HG02938 (cell line): ENCODE data around the gene FRS2.

Experiments
- ATAC-seq: cut with Tn5 transposase; IDR thresholded peaks from one replicate; pipeline ENCODE4 v1.9.1; 2021; ENCODE audit warnings: mild to moderate bottlenecking, moderate library complexity; ENCODE audit not compliant: unreplicated experiment

Gene FRS2

GRCh38 chr12:69497308-69498026 is 27.3 kb downstream of the FRS2 start:
- ATAC-seq = peak; percentile 95

DNA sequence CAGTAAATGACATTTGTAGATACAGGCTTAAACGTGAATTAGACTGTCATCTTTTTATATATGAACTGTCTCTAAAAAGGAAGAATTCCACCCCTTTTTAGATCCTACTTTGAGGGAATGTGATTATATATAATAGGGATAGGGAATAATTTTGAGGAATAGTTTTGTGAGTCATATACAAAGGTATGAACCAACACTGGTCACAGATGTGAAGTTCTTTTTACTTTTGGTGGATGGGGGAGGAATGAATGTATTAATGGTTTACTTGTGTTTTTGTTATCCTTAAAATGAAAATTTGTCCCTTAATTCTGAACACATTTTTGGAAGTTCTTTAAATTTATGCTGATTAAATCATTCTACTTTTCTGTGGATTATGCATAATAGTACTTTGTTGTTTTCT is 30.4 kb downstream of the FRS2 start:
- no peak for ATAC-seq

- ATAC-seq = no peak
Measured at GRCh38 chr12:69501154-69501895, 31.1 kb downstream of the FRS2 start.

- no peak for ATAC-seq
Measured at GRCh38 chr12:69502345-69503081, 32.3 kb downstream of the FRS2 start.

DNA sequence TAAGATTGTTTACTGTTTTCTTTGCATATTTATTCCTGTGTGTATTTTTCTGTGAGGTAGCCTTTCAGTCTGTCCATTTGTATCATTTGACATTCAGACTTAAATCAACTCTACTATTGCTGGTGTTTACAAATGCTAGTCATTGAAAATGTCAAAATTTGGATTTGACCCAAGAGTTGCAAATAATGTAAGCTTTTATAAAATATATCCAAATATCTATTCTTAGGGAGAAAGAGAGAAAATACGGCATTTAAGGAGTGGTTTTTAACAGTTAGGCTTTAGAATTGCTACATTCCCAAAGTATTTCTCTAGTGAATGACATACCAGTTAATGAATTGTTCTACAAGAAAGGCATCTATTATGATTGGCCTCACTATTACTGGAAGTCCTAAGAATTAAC is 37.9 kb downstream of the FRS2 start:
- no peak for ATAC-seq

DNA sequence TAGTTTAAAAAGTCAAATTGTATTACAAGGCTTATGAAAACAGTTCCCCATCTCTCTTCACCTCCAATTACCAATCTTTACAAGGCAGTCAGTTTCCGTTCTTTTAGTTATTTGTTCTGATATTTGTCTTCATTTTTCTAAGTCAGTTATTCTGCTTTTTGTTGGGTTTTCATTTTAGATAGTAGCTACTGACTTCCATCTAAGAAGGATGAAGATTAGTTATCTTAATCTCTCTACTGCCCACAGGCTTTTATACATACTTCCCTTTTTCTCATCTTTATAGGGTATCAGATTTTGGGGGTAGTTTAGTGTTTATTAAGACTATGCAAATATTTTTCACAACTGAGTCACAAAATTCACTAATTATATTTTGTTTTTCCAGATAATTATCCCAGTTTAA is 38.4 kb downstream of the FRS2 start:
- no peak for ATAC-seq

- no peak for ATAC-seq
Measured at GRCh38 chr12:69509308-69509736, 39.1 kb downstream of the FRS2 start.

DNA sequence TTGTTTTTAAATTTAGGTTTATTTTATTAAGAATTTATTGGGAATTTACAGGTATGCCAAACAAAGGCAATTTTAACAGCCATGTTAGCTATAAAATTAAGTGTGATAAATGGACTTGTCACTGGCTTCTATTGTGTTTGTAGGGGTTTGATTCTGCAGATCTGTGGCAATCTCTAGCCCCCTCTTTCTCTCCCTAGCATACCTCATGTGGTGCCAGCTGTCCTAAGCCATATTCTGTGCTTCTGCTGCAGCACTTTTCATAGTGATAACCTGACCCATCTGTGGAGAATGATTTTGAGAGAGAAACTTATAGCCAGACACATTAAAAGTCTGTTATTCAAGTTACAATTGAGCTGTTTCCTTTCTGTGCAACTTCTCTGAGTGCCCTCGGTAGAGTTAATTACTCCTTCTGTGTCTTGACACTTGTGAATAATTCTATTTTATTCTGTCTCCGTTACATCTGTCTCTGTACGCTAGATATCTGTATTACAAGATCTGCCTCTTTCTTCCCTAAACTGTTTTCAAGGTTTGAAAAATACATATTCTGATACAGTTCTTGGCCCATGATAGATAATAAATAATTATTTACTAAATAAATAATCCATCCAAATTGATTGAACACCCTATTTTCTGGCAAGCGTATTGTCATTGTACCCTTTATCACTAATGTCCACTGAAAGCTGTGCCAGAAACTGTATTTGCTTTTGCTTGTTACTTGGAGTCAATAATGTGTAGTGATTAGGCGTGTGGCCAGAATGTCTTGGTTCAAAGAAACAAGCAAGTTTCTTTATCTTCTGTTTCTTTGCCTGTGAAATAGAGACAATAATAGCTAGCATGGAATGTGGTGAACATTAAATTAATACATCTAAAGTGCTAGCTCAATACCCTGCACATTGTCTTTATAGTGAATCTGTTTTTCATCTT is 40.0 kb downstream of the FRS2 start:
- ATAC-seq = no peak

GRCh38 chr12:69511016-69511415 is 40.8 kb downstream of the FRS2 start:
- no peak for ATAC-seq

DNA sequence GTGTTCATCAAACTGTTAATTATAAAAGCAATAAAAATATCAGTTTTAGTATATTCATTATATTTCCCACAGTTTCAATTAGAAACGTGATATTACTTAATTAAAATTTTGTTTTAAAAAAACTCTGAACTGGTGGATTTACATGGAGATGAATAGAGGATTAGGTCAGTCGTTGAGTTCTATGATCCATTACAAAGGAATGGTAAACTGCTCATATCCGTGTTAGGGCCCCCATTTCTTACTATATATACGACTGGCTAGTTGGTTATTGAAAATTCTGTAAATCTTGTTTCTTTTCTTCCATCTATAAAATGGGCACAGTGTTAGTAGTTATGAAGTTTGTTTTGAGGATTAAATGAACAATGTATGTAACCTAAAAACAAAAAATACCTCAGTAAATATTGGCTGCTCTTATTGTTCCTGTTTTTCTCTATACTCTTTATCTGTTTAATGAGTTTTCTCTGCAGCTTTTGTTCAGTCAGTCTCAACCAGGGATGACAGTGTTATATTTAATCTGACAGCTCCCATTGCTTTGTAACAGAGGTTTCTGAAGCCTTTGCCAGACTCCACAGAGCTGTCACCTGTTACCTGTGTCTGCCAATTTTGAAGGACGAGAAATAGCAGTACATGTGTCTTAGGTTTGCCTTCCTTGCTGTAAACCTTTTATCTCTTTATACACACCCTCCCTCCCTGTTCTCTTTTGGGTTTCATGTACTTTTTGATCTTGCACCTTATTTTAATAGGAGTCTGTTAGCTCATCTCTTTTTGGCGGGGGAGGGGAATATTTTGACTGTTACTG is 41.5 kb downstream of the FRS2 start:
- ATAC-seq = no peak

DNA sequence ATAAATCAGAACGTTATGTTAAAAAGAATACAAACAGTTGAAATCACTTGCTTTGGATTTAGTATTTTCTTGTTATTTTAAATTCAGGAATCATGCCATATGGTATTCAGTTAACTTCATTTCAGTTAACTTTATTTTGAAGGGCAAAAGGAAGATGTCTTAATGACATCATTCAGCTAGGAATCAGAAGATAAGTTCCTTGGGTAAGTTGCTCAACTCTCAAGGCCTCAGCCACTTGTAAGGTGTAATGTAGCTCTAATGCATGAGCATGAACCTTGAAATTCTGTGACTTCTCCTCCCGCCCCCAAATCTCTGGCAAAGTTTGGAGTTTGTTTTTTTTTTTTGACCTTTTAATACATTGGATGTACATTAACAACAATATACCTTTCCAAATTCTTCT is 42.6 kb downstream of the FRS2 start:
- ATAC-seq = no peak

DNA sequence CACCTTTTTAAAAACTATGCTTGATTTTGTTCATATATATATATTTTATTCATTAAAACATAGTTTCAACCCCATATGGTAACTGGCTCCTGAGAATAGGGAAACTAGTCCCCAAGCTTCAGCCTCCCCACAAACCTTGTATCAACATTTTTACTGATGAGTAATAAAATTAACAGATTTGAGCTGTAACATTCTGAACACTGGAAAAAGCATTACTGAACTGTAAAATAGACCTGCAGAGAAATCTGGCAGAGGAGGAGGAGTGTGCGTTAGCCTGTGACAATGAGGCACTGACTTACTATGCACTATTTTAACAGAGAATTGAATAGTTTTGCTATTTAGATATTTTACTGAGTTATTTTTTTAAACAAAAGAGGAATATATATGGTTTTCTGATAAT is 43.1 kb downstream of the FRS2 start:
- ATAC-seq = no peak

GRCh38 chr12:69514111-69514510 is 43.9 kb downstream of the FRS2 start:
- no peak for ATAC-seq

- ATAC-seq = no peak
Measured at GRCh38 chr12:69514845-69515244, 44.7 kb downstream of the FRS2 start.

- ATAC-seq = no peak
Measured at GRCh38 chr12:69515394-69515930, 45.3 kb downstream of the FRS2 start.

DNA sequence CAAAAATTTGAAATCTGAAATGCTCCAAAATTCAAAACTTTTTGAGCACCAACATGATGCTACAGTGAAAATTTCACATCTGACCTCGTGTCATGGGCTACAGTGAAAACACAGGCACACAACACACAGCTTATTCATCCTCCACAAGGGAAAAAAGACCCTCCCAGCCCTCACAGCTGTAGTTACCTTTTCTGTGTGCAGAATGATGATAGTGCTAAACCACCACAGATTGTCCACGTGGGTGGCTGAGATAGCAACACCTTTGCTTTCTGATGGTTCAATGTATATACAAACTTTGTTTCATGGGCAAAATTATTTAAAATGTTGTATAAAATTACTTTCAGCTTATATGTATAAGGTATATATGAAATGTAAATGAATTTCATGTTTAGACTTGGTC is 46.8 kb downstream of the FRS2 start:
- ATAC-seq = no peak

DNA sequence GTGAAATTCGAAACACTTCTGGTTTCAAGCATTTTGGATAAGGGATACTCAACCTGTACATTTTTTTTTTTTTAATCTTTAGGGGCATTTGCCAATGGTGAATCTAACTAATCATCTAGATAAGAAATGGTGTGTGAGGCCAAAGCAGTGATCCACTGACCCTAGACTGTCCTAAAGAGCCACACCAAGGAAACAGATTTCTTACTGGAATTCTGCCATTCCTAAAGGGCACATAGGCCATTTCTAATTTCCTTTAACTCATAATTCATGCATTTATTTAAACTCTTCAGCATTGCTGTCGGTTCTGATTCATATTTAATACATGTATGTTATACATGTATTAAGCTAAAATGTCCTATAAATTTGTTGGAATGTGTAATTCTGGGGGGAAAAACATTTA is 47.2 kb downstream of the FRS2 start:
- ATAC-seq = no peak

DNA sequence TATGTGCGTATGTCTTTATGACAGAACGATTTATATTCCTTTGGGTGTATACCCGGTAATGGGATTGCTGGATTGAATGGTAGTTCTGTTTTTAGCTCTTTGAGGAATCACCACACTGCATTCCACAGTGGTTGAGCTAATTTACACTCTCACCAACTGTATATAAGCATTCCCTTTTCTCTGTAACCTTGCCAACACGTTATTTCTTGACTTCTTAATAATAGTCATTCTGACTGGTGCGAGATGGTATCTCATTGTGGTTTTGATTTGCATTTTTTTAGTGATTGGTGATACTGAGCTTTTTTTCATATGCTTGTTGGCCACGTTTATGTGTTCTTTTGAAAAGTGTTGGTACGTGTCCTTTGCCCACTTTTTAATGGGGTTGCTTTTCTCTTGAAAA is 49.7 kb downstream of the FRS2 start:
- no peak for ATAC-seq

- ATAC-seq = no peak
Measured at GRCh38 chr12:69523433-69524330, 53.5 kb downstream of the FRS2 start.
